T-helper 9 cell (primary cell): Measurements from ENCODE around the gene BCAS1.

ENCODE experiments used
- DNase-seq: peaks from one replicate; pipeline ENCODE4 v3.0.0-alpha.2; 2020

Gene BCAS1

DNA sequence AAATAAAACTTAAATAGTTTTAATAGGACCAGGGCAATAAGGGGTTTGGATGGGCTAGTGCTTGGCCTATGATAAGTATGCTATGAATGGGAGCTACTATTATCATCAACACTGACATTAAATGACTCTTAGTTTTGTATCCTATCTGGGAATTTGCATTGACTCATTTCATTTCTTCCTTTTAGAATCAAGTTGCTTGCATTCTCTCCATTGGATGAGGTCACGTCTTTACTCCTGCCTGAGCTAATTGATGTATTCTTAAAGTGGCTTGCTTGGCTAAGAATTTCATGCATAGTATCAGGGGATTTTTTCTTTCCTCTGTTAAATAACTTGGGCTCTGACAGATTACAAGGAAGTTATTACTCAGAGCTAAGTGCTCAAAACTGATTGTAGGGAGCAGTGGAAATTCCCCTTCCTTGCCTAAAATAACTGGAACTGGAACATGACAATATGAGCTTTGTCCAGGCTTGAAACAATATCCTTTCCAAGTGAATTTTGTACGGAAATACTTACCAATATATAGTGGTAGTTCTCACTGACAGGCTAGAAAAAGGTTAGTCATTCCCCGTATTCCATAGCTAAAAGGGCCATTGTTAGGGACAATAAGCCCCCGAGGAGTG is 169.9 kb downstream of the BCAS1 start:
- DNase-seq = no peak

DNA sequence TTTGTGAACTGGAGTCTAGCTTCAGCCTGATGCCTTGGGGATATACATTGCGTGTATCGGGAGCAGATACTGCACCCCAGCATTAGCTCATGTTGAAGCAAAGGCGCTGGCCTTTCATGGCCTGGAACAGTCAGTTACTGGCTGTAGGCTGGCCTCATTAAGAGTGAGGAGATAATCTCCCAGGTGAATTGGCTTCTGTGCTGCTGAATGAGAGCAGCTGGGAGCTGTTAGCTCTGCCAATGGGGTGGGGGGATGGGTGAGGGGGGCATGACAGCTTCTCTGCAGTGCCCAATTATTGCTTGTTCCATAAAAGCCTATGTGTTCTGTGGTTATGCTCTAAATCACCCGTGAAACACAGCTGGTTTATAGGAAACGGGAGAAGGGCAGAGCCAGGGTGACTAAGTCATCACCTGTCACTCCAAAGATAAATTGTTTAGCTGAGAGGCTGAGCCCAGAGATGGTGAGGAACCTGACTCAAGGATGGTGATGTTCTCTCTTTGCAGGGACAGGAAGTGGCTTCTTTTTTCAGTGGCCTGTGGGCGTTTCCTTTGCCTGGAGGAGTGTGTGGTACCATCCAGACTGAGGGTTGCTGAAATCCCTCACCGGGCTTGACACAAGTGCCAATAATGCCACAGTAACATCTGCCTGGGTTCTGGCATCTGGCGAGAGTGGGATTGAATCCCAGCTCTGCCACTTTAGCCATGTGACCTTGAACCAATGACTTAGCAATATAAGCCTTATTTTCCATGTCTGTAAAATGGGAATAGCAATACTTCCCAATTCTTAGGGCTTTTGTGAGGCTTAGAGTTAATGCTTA is 170.8 kb downstream of the BCAS1 start:
- peak; percentile 30 for DNase-seq

DNA sequence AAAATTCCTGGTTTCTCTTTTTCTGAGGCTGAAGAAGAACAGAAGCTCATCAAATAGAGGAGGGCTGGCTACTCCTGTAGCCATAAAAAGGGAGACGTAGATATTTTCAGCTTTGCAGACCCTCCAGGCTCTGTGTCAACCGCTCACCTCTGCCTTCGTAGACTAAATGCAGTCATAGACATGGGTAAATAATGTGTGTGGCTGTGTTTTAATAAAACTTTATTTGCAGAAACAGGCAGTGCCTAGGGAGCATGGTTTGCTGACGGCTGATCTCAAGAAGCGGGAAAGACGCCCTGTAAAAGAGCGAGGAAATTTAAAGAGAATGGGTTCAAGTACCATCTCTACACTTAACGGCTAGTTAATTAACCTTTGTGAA is 171.8 kb downstream of the BCAS1 start:
- no peak for DNase-seq

DNA sequence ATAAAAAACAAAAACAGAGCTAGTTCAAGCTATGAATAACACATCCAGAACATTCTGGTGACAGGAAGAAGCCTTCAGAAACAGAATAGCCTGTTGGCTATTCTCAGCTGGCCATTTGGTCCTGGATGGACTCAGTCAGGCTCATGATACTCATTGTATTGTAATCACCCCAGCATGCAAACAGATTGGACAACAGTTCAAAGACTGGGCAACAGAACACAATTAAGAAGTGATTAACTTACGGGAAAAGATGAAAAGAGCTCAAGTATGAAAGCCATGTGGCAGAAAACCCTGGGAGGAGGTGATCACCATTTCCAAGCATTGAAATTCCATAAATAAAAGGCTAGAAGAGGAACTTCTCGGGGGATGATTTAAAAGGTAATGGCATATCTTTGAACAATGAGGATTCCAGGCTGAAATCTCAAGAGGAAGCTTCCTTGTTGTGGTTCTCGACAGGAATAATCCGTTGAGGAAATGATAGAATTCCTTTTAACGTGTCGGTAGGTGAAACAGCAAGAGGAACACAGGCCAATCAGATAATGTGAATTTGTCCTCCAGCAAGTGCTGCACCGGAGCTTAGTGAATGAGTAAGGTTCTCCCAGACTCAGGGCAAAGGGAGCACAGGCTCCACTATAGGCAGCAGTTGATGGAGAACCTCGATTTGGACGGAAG is 172.4 kb downstream of the BCAS1 start:
- no peak for DNase-seq

DNA sequence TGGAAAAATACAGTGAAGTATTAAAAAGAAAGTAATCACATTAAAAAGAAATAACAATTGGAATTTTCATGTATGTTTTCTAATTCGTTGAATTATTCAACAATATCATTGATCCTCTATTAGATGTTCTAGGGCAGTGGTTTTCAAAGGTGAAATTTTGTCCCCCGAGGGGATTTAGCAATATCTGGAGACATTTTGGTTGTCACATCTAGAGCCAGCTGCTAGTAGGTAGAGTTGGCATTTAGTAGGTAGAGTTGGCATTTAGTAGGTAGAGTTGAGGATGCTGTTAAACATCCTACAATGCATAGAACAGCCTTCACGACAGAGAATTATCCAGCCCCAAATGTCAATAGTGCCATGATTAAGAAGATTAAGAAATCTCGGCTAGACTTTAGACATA is 173.7 kb downstream of the BCAS1 start:
- DNase-seq = no peak

DNA sequence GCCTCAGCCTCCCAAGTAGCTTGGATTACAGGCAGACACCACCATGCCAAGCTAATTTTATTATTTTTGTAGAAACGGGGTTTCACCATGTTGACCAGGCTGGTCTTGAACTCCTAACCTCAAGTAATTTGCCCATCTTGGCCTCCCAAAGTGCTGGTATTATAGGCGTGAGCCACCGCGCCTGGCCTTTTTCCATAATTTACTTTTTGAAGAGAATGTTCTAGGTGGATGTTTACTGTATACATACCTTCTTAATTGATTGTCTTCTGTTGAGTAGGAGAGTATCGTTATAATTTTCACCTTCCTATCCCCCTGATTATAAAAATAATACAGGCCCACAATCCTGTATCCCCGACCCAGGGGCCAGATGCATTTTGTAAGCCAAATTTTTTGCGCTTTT is 174.4 kb downstream of the BCAS1 start:
- DNase-seq = no peak

DNA sequence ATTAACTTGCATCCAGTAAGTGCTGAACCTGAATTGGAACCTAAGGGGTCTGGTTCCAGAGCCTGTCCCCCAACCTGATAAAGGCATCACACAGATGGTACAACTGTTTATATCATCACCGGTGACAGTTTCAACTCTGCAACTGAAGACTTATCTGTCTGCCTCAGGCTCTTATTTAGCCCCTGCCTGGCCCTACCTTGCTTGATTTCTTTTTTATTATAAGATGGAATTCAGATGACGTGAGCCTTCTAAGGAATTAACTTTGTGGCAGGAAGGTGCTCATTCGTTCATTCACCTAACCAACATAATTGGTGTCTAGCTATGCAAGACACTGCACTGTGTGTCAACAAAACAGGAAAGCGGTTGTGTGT is 175.0 kb downstream of the BCAS1 start:
- DNase-seq = no peak

DNA sequence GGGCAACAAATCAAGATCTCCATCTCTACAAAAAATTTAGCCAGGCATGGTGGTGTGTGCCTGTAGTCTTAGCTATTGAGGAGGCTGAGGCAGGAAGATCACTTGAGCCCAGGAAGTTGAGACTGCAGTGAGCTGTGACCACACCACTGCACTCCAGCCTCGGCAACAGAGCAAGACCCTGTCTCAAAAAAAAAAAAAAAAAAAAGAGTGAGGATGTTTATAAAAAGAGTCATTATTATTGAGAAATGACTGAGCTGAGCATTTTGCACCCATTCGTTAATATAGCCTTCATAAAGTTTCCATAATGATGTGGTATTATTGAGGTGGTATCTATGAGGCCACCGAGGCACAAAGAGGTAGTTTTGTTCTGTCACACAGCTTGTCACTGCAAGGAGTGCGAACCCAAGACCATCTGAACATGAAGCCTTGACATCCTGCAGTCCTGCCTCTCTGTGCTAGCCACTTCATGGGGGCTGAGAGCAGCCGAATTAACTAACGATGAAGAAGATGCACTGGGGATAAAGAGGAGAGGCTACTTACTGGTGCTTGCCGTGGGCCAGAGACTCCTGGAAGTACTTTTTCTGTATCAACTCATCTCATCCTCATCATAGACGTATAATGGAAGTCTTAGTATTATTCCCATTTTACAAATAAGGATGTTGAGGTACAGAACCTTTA is 175.5 kb downstream of the BCAS1 start:
- DNase-seq = no peak
